HCT116 (cell line): ENCODE data around the gene ZBTB7C. TPM values are rescaled to one million over a fixed set of nuclear protein-coding genes. Genes with fewer than 3 reads are reported as not detected.

Experiments
- ATAC-seq: fragments of 200-7000 bp; cut with Tn5 transposase; 2 replicates; pipeline ENCODE4 v1.9.1; 2020; ENCODE audit warnings: mild to moderate bottlenecking, moderate library complexity
- BruUV-seq: library from RNA; stranded (reverse); fragments of 400-500 nt; replicated peaks from 2 replicates; lab custom pipeline; 2021; lab: Mats Ljungman, UMichigan
- CTCF ChIA-PET: fragments of 300-600 bp; sonication (Branson Sonifier 250); formaldehyde crosslinking; loops from one replicate; lab custom pipeline; 2021; ENCODE audit warnings: antibody characterized with exemption; lab: Charles Lee
- POLR2A ChIA-PET: fragments of 300-600, 350-600 bp; sonication (Branson Sonifier 250); formaldehyde crosslinking; loops from one replicate; lab custom pipeline; 2021; ENCODE audit warnings: antibody characterized with exemption; lab: Charles Lee
- RAD21 ChIA-PET, 2 experiments: fragments of 300-600 bp; sonication (Branson Sonifier 250); formaldehyde crosslinking; loops; one replicate each; lab custom pipeline; 2023; ENCODE audit warnings: low total read pairs in 2 of 2; ENCODE audit not compliant: uncharacterized antibody in 2 of 2, unreplicated experiment in 2 of 2, low non-redundant PET in 1 of 2; lab: Charles Lee
- DNase-seq: peaks from one replicate; pipeline ENCODE4 v3.0.0-alpha.2; 2010; ENCODE audit warnings: low read depth, low spot score
- H2AFZ ChIP-seq: fragments of 200-600 bp; shearing (Covaris generic), sonication (generic); 2 replicates; pipeline ENCODE4 v1.6.1; 2017; ENCODE audit warnings: low read depth, mixed run types, mixed read lengths, antibody characterized with exemption, low read length; ENCODE audit not compliant: poor library complexity, severe bottlenecking
- H3K27ac ChIP-seq: 2 replicates; pipeline ENCODE4 v1.5.1; 2012; ENCODE audit warnings: low read depth, low read length
- H3K27me3 ChIP-seq: fragments of 200-600 bp; sonication (generic); 2 replicates; pipeline ENCODE4 v1.6.1; 2016; ENCODE audit warnings: mixed run types, low read length, mixed read lengths; ENCODE audit not compliant: insufficient read depth
- H3K36me3 ChIP-seq, 2 experiments: fragments of 200-500 bp in 1 of 2; fragments of 200-600 bp in 1 of 2; sonication (Bioruptor generic) in 1 of 2; sonication (generic) in 1 of 2; 2 replicates each; pipeline versions ENCODE4 v1.5.1 to v1.6.1; 2014 to 2016; ENCODE audit warnings: low read length in 2 of 2, inconsistent platforms in 1 of 2, mixed read lengths in 1 of 2, mixed run types in 1 of 2; ENCODE audit not compliant: insufficient read depth in 2 of 2, control insufficient read depth in 1 of 2
- H3K4me1 ChIP-seq, 2 experiments: fragments of 200-600 bp in 1 of 2; sonication (generic) in 1 of 2; 2 replicates each; pipeline versions ENCODE4 v1.5.1 to v1.6.1; 2012 to 2017; ENCODE audit warnings: low read length in 2 of 2, inconsistent platforms in 1 of 2, mild to moderate bottlenecking in 1 of 2, mixed read lengths in 1 of 2, mixed run types in 1 of 2, moderate library complexity in 1 of 2; ENCODE audit not compliant: insufficient read depth in 2 of 2, control insufficient read depth in 1 of 2
- H3K4me2 ChIP-seq: fragments of 200-600 bp; sonication (generic); 2 replicates; pipeline ENCODE4 v1.6.1; 2017; ENCODE audit warnings: mixed run types, low read length, mixed read lengths
- H3K4me3 ChIP-seq, 2 experiments: fragments of 200-600 bp in 1 of 2; sonication (generic) in 1 of 2; replicated peaks in 1 of 2; 2 replicates each; pipeline ENCODE4 v1.5.1; 2011 to 2016; ENCODE audit warnings: low read length in 2 of 2, control low read depth in 1 of 2, low read depth in 1 of 2, mild to moderate bottlenecking in 1 of 2, mixed read lengths in 1 of 2, mixed run types in 1 of 2
- H3K79me2 ChIP-seq: fragments of 200-600 bp; sonication (generic); 2 replicates; pipeline ENCODE4 v1.6.1; 2017; ENCODE audit warnings: mild to moderate bottlenecking, mixed run types, low read length, moderate library complexity, mixed read lengths; ENCODE audit not compliant: insufficient read depth
- H3K9ac ChIP-seq: fragments of 200-600 bp; sonication (generic); 2 replicates; pipeline ENCODE4 v1.6.1; 2016; ENCODE audit warnings: low read length, mixed read lengths
- H3K9me2 ChIP-seq: fragments of 200-600 bp; sonication (generic), shearing (Covaris generic); 2 replicates; pipeline ENCODE4 v1.6.1; 2017; ENCODE audit warnings: mixed run types, mild to moderate bottlenecking, moderate library complexity; ENCODE audit not compliant: insufficient read depth
- H3K9me3 ChIP-seq, 2 experiments: fragments of 200-500 bp in 1 of 2; fragments of 200-600 bp in 1 of 2; sonication (Bioruptor generic) in 1 of 2; sonication (generic) in 1 of 2; 2 replicates each; pipeline ENCODE4 v1.6.1; 2014 to 2017; ENCODE audit warnings: low read length in 2 of 2, mixed read lengths in 2 of 2, inconsistent platforms in 1 of 2, low read depth in 1 of 2, mild to moderate bottlenecking in 1 of 2, mixed run types in 1 of 2, moderate library complexity in 1 of 2; ENCODE audit not compliant: control insufficient read depth in 1 of 2, insufficient read depth in 1 of 2
- H4K20me1 ChIP-seq: fragments of 200-600 bp; sonication (generic), shearing (Covaris generic); 2 replicates; pipeline ENCODE4 v1.6.1; 2017; ENCODE audit warnings: mixed run types, mild to moderate bottlenecking, moderate library complexity; ENCODE audit not compliant: insufficient read depth
- CBX3 ChIP-seq: IDR thresholded peaks from 2 replicates; pipeline ENCODE4 v1.6.1; 2012; ENCODE audit warnings: low read depth
- ELF1 ChIP-seq: IDR thresholded peaks from 2 replicates; pipeline ENCODE4 v1.6.1; 2012; ENCODE audit warnings: low read depth, borderline replicate concordance
- FOSL1 ChIP-seq: IDR thresholded peaks from 2 replicates; pipeline ENCODE4 v1.6.1; 2012; ENCODE audit warnings: low read depth
- JUND ChIP-seq: IDR thresholded peaks from 2 replicates; pipeline ENCODE4 v1.6.1; 2012
- POLR2A ChIP-seq: IDR thresholded peaks from 2 replicates; pipeline ENCODE4 v1.7.0; 2011; ENCODE audit warnings: borderline replicate concordance; ENCODE audit not compliant: insufficient read depth, insufficient read length; ENCODE audit errors: extremely low read depth
- POLR2AphosphoS5 ChIP-seq: IDR thresholded peaks from 2 replicates; pipeline ENCODE4 v1.6.1; 2011; ENCODE audit warnings: mild to moderate bottlenecking, low read depth, low read length, moderate library complexity
- RAD21 ChIP-seq: IDR thresholded peaks from 2 replicates; pipeline ENCODE4 v1.6.1; 2012; ENCODE audit warnings: low read depth, mild to moderate bottlenecking
- SIN3A ChIP-seq: IDR thresholded peaks from 2 replicates; pipeline ENCODE4 v1.6.1; 2012; ENCODE audit warnings: low read depth
- SP1 ChIP-seq: IDR thresholded peaks from 2 replicates; pipeline ENCODE4 v1.6.1; 2012; ENCODE audit warnings: low read depth
- SRF ChIP-seq: IDR thresholded peaks from 2 replicates; pipeline ENCODE4 v1.6.1; 2012; ENCODE audit warnings: low read depth
- YY1 ChIP-seq: IDR thresholded peaks from 2 replicates; pipeline ENCODE4 v1.6.1; 2011; ENCODE audit warnings: low read length, low read depth, moderate library complexity, mild to moderate bottlenecking; ENCODE audit not compliant: insufficient replicate concordance; ENCODE audit errors: extremely low read depth
- ZFX ChIP-seq: fragments of 450-650 bp; IDR thresholded peaks from 2 replicates; pipeline ENCODE4 v1.6.1; 2017
- ZNF274 ChIP-seq: fragments of 200-500 bp; sonication (Bioruptor generic); IDR thresholded peaks from 2 replicates; pipeline ENCODE4 v1.6.1; 2014; ENCODE audit warnings: mild to moderate bottlenecking, low read depth, low read length, inconsistent platforms
- intact Hi-C: fragments of 100-400 bp; cut with micrococcal nuclease; formaldehyde crosslinking; loops from 2 replicates; pipeline ENCODE4 v1.10.0; 2022
- total RNA-seq: library from RNA; stranded (reverse); gene quantifications from one replicate; pipeline ENCODE4 v1.2.1, GENCODE V29; 2021; ENCODE audit not compliant: unreplicated experiment
- TF ChIP-seq, protein P1 (sequence below): IDR thresholded peaks from 2 replicates; pipeline ENCODE4 v1.6.1; 2012; ENCODE audit warnings: low read depth
- TF ChIP-seq, protein P2 (sequence below): IDR thresholded peaks from 2 replicates; pipeline ENCODE4 v1.6.1; 2012
- TF ChIP-seq, protein P3 (sequence below): IDR thresholded peaks from 2 replicates; pipeline ENCODE4 v1.6.1; 2012
- TF ChIP-seq, protein P4 (sequence below): IDR thresholded peaks from 2 replicates; pipeline ENCODE4 v1.6.1; 2011; ENCODE audit warnings: mild to moderate bottlenecking, low read length, moderate library complexity; ENCODE audit not compliant: insufficient replicate concordance; ENCODE audit errors: extremely low read depth

The ZBTB7C gene
- total RNA-seq, 1 experiment from 2014 or later = 0.37 TPM

DNA sequence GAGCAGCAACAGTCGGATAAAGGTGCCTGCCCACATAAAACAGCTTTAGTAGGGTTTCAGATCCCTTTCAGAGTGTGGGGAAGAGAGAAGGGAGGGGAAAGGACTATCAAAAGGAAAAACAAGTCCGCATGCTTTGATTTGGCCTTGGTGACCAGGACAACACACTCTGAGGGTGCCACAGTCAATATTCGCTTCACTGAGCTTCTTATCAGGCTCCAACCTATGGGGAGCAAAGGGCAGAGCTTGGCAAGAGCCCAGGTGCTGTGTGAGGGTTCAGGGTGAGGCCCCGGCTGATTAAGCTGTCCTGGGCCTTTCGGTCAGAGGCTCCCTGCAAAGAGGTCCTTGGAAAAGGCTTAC lies 241.3 kb downstream of the ZBTB7C start:
- no peaks in the 10 kb centered on the region for H3K9me3 ChIP-seq
- H3K79me2 ChIP-seq = no peaks in the 10 kb centered on the region
- no peaks in the 10 kb centered on the region for H3K4me1 ChIP-seq
- H3K27me3 ChIP-seq = 0 out of 2 replicates have a peak, but pooled peaks cover 4% of the 10 kb centered on the region
- H3K27ac ChIP-seq = no peak overlapping the region
- TF ChIP-seq POLR2AphosphoS5 = no peak
- TF ChIP-seq ZNF274 = no peak
- TF ChIP-seq, protein P1, sequence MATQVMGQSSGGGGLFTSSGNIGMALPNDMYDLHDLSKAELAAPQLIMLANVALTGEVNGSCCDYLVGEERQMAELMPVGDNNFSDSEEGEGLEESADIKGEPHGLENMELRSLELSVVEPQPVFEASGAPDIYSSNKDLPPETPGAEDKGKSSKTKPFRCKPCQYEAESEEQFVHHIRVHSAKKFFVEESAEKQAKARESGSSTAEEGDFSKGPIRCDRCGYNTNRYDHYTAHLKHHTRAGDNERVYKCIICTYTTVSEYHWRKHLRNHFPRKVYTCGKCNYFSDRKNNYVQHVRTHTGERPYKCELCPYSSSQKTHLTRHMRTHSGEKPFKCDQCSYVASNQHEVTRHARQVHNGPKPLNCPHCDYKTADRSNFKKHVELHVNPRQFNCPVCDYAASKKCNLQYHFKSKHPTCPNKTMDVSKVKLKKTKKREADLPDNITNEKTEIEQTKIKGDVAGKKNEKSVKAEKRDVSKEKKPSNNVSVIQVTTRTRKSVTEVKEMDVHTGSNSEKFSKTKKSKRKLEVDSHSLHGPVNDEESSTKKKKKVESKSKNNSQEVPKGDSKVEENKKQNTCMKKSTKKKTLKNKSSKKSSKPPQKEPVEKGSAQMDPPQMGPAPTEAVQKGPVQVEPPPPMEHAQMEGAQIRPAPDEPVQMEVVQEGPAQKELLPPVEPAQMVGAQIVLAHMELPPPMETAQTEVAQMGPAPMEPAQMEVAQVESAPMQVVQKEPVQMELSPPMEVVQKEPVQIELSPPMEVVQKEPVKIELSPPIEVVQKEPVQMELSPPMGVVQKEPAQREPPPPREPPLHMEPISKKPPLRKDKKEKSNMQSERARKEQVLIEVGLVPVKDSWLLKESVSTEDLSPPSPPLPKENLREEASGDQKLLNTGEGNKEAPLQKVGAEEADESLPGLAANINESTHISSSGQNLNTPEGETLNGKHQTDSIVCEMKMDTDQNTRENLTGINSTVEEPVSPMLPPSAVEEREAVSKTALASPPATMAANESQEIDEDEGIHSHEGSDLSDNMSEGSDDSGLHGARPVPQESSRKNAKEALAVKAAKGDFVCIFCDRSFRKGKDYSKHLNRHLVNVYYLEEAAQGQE = no peak
- BruUV-seq = no TSS peak
- H3K4me2 ChIP-seq = no peak overlapping the region
- H2AFZ ChIP-seq = no peak overlapping the region
- no peaks in the 10 kb centered on the region for H3K36me3 ChIP-seq
- H3K9ac ChIP-seq = no peak overlapping the region
- RAD21 ChIA-PET = no interaction called here
- CTCF ChIA-PET = no interaction called here
- no peak overlapping the region for H3K4me3 ChIP-seq
- H4K20me1 ChIP-seq = no peaks in the 10 kb centered on the region
- POLR2A ChIA-PET = no interaction called here
- DNase-seq (no peak), ATAC-seq (no peak)
- intact Hi-C loops = no loop called here
- H3K9me2 ChIP-seq = no peaks in the 10 kb centered on the region

DNA sequence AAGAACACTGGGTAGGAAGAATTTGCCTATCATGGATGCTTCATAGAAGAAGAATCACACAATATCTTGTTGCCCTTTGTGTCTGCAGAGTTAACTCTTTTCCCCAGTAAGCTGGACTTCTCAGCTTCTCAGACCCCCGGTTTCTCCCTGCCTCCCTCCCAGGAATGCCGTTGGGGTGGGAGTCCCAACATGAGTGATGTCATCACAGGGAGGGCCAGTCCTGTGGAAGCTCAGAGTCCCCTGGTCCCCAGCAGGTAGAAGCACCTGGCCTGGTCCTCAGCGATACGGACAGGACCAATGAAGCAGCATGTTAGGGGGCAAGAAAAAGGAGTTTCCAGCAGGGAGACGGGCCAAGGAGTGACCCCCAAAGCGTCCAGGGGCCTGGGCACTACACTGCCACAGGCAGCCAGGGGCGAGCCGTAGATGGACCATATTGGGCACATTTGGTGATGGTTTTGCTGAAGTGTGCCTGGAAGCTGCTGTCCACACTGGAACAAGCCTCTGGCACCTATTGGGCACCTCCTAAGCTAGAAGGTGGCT lies 242.8 kb downstream of the ZBTB7C start:
- Histone ChIP-seq H3K79me2 (no peaks in the 10 kb centered on the region), H3K9me2 (no peaks in the 10 kb centered on the region), H3K9me3 (no peaks in the 10 kb centered on the region), H4K20me1 (no peaks in the 10 kb centered on the region), H3K4me3 (no peak overlapping the region), H3K4me1 (peaks cover 4 to 9% of the 10 kb centered on the region in 2 experiments; a peak in 3 of 4 replicates), H2AFZ (no peak overlapping the region), H3K36me3 (no peaks in the 10 kb centered on the region), H3K27ac (no peak overlapping the region), H3K4me2 (no peak overlapping the region), H3K9ac (no peak overlapping the region), H3K27me3 (0 out of 2 replicates have a peak, but pooled peaks cover 4% of the 10 kb centered on the region)
- DNase-seq (no peak), ATAC-seq (no peak)
- ChIA-PET POLR2A (no interaction called here), CTCF (no interaction called here), RAD21 (no interaction called here)
- intact Hi-C loops = no loop called here
- no TSS peak for BruUV-seq
- TF ChIP-seq POLR2A (no peak), JUND (no peak), POLR2AphosphoS5 (no peak), SRF (no peak), YY1 (no peak), ELF1 (no peak), SIN3A (no peak), RAD21 (no peak), SP1 (no peak), CBX3 (no peak), ZFX (no peak), FOSL1 (no peak)
- TF ChIP-seq, protein P2, sequence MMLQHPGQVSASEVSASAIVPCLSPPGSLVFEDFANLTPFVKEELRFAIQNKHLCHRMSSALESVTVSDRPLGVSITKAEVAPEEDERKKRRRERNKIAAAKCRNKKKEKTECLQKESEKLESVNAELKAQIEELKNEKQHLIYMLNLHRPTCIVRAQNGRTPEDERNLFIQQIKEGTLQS = no peak
- TF ChIP-seq, protein P3, sequence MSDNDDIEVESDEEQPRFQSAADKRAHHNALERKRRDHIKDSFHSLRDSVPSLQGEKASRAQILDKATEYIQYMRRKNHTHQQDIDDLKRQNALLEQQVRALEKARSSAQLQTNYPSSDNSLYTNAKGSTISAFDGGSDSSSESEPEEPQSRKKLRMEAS = no peak
- TF ChIP-seq, protein P4, sequence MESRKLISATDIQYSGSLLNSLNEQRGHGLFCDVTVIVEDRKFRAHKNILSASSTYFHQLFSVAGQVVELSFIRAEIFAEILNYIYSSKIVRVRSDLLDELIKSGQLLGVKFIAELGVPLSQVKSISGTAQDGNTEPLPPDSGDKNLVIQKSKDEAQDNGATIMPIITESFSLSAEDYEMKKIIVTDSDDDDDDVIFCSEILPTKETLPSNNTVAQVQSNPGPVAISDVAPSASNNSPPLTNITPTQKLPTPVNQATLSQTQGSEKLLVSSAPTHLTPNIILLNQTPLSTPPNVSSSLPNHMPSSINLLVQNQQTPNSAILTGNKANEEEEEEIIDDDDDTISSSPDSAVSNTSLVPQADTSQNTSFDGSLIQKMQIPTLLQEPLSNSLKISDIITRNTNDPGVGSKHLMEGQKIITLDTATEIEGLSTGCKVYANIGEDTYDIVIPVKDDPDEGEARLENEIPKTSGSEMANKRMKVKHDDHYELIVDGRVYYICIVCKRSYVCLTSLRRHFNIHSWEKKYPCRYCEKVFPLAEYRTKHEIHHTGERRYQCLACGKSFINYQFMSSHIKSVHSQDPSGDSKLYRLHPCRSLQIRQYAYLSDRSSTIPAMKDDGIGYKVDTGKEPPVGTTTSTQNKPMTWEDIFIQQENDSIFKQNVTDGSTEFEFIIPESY = no peak
